ENCODE results near the gene KCND2. TPM values are rescaled to one million over a fixed set of nuclear protein-coding genes. Genes with fewer than 3 reads are reported as not detected.

Gene KCND2
- total RNA-seq, 1 experiment from 2014 or later, result 0.72 TPM

DNA sequence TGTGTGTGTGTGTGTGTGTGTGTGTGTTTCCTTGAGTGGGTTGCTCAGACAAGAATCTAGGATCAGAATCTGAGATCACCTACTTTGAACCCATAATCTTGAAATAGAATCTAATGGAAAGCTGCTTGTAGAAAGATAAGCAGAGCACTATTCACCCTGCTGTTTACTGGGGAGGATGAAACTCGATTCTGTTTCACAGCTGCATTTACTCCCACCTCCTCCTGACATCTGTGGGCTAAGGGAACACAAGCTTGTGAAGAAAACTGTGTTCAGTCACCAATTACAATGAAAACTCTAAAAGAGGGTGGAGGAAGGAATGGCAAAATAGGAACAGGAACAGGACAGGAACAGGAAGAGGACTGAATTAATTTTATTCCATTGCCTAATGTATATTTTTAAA lies 315.4 kb downstream of the KCND2 start:
- H3K79me2 ChIP-seq (ENCODE audit: low read depth), result no peaks in the 10 kb centered on the region
- no peak overlapping the region for H3K4me2 ChIP-seq
- no peaks in the 10 kb centered on the region for H3K9me2 ChIP-seq (ENCODE audit: insufficient read depth)
- H3K4me1 ChIP-seq (replicated peaks; ENCODE audit: insufficient read depth), result peaks cover 11% of the 10 kb centered on the region
- no peak overlapping the region for H3K27ac ChIP-seq
- H3K27me3 ChIP-seq (ENCODE audit: insufficient read depth, low read depth), result no peaks in the 10 kb centered on the region
- no peaks in the 10 kb centered on the region for H4K20me1 ChIP-seq (ENCODE audit: insufficient read depth)
- H2AFZ ChIP-seq, result no peak overlapping the region
- TF ChIP-seq, protein P1, sequence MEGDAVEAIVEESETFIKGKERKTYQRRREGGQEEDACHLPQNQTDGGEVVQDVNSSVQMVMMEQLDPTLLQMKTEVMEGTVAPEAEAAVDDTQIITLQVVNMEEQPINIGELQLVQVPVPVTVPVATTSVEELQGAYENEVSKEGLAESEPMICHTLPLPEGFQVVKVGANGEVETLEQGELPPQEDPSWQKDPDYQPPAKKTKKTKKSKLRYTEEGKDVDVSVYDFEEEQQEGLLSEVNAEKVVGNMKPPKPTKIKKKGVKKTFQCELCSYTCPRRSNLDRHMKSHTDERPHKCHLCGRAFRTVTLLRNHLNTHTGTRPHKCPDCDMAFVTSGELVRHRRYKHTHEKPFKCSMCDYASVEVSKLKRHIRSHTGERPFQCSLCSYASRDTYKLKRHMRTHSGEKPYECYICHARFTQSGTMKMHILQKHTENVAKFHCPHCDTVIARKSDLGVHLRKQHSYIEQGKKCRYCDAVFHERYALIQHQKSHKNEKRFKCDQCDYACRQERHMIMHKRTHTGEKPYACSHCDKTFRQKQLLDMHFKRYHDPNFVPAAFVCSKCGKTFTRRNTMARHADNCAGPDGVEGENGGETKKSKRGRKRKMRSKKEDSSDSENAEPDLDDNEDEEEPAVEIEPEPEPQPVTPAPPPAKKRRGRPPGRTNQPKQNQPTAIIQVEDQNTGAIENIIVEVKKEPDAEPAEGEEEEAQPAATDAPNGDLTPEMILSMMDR (conservative IDR thresholded peaks at IDR 0.05), result no peak
- TF ChIP-seq EZH2 (IDR thresholded peaks at IDR 0.05; ENCODE audit: low read depth), result no peak
- H3F3A ChIP-seq (ENCODE audit: insufficient read depth, low read depth), result no peaks in the 10 kb centered on the region
- no peaks in the 10 kb centered on the region for H3K36me3 ChIP-seq (ENCODE audit: low read depth)
- CTCF ChIA-PET, result interaction anchor here (0.6 kb wide), 1 partner anchor 15 kb away, joined by 3 read pairs; no protein-coding TSS in a partner anchor
- DNase-seq, result no peak
- H3K4me3 ChIP-seq, result no peak overlapping the region
- no peaks in the 10 kb centered on the region for H3K9me3 ChIP-seq (ENCODE audit: insufficient read depth, low read depth)
- POLR2A ChIA-PET (ENCODE audit: unreplicated experiment), result no interaction called here
- BruUV-seq (replicated peaks), result no TSS peak
- intact Hi-C loops (cut with micrococcal nuclease; ENCODE audit: unreplicated experiment), result loop anchor here (10.0 kb wide), 2 partner anchors 366 to 516 kb away; partner anchors contain the start of gene ING3

DNA sequence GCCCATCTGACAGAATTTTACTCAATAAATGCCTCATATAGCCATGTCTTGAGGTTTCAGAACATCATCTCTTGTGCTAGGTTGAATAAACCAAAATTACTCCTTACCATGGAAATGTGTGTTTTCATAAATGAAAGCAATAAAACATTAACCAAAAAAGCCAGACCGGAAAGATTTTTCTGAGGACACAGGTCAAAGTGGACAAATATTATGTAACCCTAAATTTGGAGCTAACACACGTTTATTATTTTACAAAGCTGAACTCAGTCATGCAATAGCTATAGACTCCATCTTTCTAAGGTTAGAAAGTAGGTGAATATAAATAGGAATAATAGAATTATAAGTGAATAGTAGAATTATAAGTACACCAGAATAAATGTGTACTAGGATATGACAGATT lies 315.9 kb downstream of the KCND2 start:
- CTCF ChIA-PET, result interaction anchor here (0.6 kb wide), 1 partner anchor 14 kb away, joined by 3 read pairs; no protein-coding TSS in a partner anchor
- intact Hi-C loops (cut with micrococcal nuclease; ENCODE audit: unreplicated experiment), result loop anchor here (10.0 kb wide), 2 partner anchors 366 to 516 kb away; partner anchors contain the start of gene ING3

DNA sequence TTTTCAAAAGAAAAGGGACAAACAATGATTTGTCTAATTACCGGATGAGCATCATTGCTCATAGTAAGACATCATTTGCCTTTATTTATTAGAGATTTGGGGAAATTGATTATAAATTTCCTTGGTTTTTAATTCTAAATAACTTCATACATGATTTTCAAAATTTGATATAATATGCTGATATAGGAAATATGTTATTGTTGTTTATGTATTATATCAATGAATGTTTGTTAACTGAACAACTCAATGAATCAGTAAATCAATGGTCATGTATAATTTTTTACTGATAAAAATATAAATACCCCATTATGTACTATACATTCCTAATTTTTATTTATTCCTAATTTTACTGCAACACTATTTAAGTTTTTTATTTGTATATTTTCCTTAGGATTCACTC lies 327.6 kb downstream of the KCND2 start:
- no peaks in the 10 kb centered on the region for H3K36me3 ChIP-seq (ENCODE audit: low read depth)
- H4K20me1 ChIP-seq (ENCODE audit: insufficient read depth), result no peaks in the 10 kb centered on the region
- no peaks in the 10 kb centered on the region for H3K9me3 ChIP-seq (ENCODE audit: insufficient read depth, low read depth)
- no peak overlapping the region for H3K4me3 ChIP-seq
- TF ChIP-seq EZH2 (IDR thresholded peaks at IDR 0.05; ENCODE audit: low read depth), result no peak
- no peaks in the 10 kb centered on the region for H3F3A ChIP-seq (ENCODE audit: insufficient read depth, low read depth)
- CTCF ChIA-PET, result no interaction called here
- no TSS peak for BruUV-seq (replicated peaks)
- POLR2A ChIA-PET (ENCODE audit: unreplicated experiment), result no interaction called here
- no peaks in the 10 kb centered on the region for H3K79me2 ChIP-seq (ENCODE audit: low read depth)
- DNase-seq, result no peak
- no peak overlapping the region for H3K4me2 ChIP-seq
- no peaks in the 10 kb centered on the region for H3K9me2 ChIP-seq (ENCODE audit: insufficient read depth)
- H3K4me1 ChIP-seq (replicated peaks; ENCODE audit: insufficient read depth), result no peaks in the 10 kb centered on the region
- intact Hi-C loops (cut with micrococcal nuclease; ENCODE audit: unreplicated experiment), result no loop called here
- no peak overlapping the region for H3K27ac ChIP-seq
- H3K27me3 ChIP-seq (ENCODE audit: insufficient read depth, low read depth), result no peaks in the 10 kb centered on the region
- no peak overlapping the region for H2AFZ ChIP-seq

More for the DNA sequence above, 315.9 kb downstream of the KCND2 start:
- Histone ChIP-seq H3K36me3 (ENCODE audit: low read depth) (no peaks in the 10 kb centered on the region), H3K9me3 (ENCODE audit: insufficient read depth, low read depth) (no peaks in the 10 kb centered on the region), H3K79me2 (ENCODE audit: low read depth) (no peaks in the 10 kb centered on the region), H3K9me2 (ENCODE audit: insufficient read depth) (no peaks in the 10 kb centered on the region), H3K4me3 (no peak overlapping the region), H2AFZ (no peak overlapping the region), H3K27me3 (ENCODE audit: insufficient read depth, low read depth) (no peaks in the 10 kb centered on the region), H3K4me1 (replicated peaks; ENCODE audit: insufficient read depth) (peaks cover 6% of the 10 kb centered on the region), H4K20me1 (ENCODE audit: insufficient read depth) (no peaks in the 10 kb centered on the region), H3F3A (ENCODE audit: insufficient read depth, low read depth) (no peaks in the 10 kb centered on the region), H3K27ac (no peak overlapping the region), H3K4me2 (no peak overlapping the region)
- DNase-seq, result no peak
- no TSS peak for BruUV-seq (replicated peaks)
- no peak for TF ChIP-seq EZH2 (IDR thresholded peaks at IDR 0.05; ENCODE audit: low read depth)
- TF ChIP-seq, protein P1 (conservative IDR thresholded peaks at IDR 0.05), result no peak
- POLR2A ChIA-PET (ENCODE audit: unreplicated experiment), result no interaction called here

DNA sequence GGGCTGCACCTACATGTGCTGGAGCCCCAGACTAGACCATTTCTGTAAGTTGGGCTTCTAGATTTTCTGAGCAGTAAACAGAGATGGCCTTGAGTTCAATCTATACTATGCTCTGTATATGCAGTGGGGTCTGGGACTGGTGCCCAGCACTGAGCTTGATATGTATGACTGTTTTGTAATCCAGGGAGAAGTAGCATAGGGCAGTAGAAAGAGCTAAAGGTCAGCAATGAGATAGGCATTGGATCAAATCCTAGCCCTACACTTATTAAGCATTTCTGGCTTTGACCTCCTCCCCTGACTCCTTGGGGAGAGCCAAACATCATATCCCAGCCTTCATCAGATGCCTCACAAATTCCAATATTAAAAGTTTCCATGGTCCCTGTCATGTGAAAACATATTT lies 330.4 kb downstream of the KCND2 start:
- Histone ChIP-seq H3K27me3 (ENCODE audit: insufficient read depth, low read depth) (no peaks in the 10 kb centered on the region), H3K4me3 (no peak overlapping the region), H4K20me1 (ENCODE audit: insufficient read depth) (no peaks in the 10 kb centered on the region), H3K9me2 (ENCODE audit: insufficient read depth) (no peaks in the 10 kb centered on the region), H3F3A (ENCODE audit: insufficient read depth, low read depth) (no peaks in the 10 kb centered on the region), H3K36me3 (ENCODE audit: low read depth) (no peaks in the 10 kb centered on the region), H3K4me2 (no peak overlapping the region), H3K79me2 (ENCODE audit: low read depth) (no peaks in the 10 kb centered on the region), H3K9me3 (ENCODE audit: insufficient read depth, low read depth) (no peaks in the 10 kb centered on the region), H3K27ac (no peak overlapping the region), H3K4me1 (replicated peaks; ENCODE audit: insufficient read depth) (no peaks in the 10 kb centered on the region), H2AFZ (no peak overlapping the region)
- no peak for DNase-seq
- BruUV-seq (replicated peaks), result no TSS peak
- ChIA-PET POLR2A (ENCODE audit: unreplicated experiment) (no interaction called here), CTCF (interaction anchor here (0.7 kb wide), 1 partner anchor 15 kb away, joined by 3 read pairs; no protein-coding TSS in a partner anchor)
- intact Hi-C loops (cut with micrococcal nuclease; ENCODE audit: unreplicated experiment), result no loop called here
- no peak for TF ChIP-seq EZH2 (IDR thresholded peaks at IDR 0.05; ENCODE audit: low read depth)
- TF ChIP-seq, protein P1 (conservative IDR thresholded peaks at IDR 0.05), result no peak
